Endothelial cell of umbilical vein (primary cell): ENCODE measurements around the gene UBL7.

ENCODE experiments used
- CTCF ChIP-seq, 2 donors: IDR thresholded peaks; 1 replicate in 1 of 2; 2 replicates in 1 of 2; pipeline ENCODE4 v1.5.1; 2011; ENCODE audit warnings: low read length in 2 of 2, mild to moderate bottlenecking in 2 of 2, moderate library complexity in 2 of 2, control low read depth in 1 of 2, inconsistent platforms in 1 of 2, low read depth in 1 of 2; ENCODE audit not compliant: insufficient read depth in 1 of 2; ENCODE audit errors: extremely low read depth in 1 of 2
- MAX ChIP-seq: IDR thresholded peaks from 2 replicates; pipeline ENCODE4 v1.6.1; 2011; ENCODE audit not compliant: insufficient read depth, insufficient read length
- POLR2A ChIP-seq: IDR thresholded peaks from 2 replicates; pipeline ENCODE4 v1.6.1; 2012; ENCODE audit warnings: low read depth, mild to moderate bottlenecking, control low read depth, low read length

- no peak for TF ChIP-seq CTCF (IDR thresholded peaks at IDR 0.05; ENCODE audit: extremely low read depth in 1 of 2, insufficient read depth in 1 of 2, low read depth in 1 of 2, low read length in 2 of 2)
- no peak for TF ChIP-seq POLR2A
- TF ChIP-seq MAX, result no peak
These were observed 38.7 kb downstream of the UBL7 start for GRCh38 chr15:74422265-74422651.
